D721Med (cell line): Measurements from ENCODE around the gene TRAF1.

ENCODE experiments used
- DNase-seq: peaks from one replicate; pipeline ENCODE4 v3.0.0; 2011; ENCODE audit warnings: low spot score; ENCODE audit not compliant: insufficient read length
- FAIRE-seq: peaks from 2 replicates; lab custom pipeline; 2011; peaks lifted over from hg19 to GRCh38; lab: Jason Lieb, UNC
- TF ChIP-seq, protein P1 (sequence below): IDR thresholded peaks from 2 replicates; pipeline ENCODE4 v1.5.1; 2012; ENCODE audit warnings: mild to moderate bottlenecking, control low read depth; ENCODE audit not compliant: insufficient read depth; ENCODE audit errors: missing control alignments

TRAF1 gene

DNA sequence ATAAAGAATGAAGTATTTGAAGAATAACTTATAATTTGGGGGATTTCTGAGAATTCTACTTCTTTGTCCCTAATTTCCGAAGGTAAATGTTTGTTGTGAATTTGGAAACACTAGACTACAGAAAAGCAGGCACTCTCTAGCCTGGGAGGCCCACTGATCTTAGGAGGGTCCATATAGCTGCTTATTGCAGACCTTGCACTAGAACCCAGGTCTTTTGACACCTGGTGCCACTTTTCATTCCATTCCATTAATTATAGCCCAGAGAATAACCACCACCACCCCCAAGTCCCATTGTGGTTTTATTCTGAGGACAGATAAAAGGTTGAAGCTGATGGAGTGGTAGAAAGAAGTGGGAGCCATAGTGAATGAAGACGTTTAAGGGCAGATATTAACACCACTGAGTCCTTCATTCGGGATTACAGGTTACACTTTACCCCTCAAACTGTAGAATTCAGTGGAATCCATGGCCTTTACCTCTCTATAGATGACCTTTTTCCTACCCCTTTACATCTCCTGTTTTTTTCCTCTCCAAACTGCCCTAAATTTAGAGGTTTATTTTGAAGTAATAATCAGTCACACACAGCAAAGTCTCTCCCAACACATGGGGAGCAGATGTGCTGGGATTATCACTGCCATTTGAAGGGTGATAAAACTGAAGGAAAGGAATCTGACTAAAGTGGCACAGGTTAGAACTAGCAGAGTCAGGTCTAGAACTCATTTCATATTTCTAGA lies 71.8 kb downstream of the TRAF1 start:
- DNase-seq (no peak), FAIRE-seq (no peak)
- TF ChIP-seq, protein P1, sequence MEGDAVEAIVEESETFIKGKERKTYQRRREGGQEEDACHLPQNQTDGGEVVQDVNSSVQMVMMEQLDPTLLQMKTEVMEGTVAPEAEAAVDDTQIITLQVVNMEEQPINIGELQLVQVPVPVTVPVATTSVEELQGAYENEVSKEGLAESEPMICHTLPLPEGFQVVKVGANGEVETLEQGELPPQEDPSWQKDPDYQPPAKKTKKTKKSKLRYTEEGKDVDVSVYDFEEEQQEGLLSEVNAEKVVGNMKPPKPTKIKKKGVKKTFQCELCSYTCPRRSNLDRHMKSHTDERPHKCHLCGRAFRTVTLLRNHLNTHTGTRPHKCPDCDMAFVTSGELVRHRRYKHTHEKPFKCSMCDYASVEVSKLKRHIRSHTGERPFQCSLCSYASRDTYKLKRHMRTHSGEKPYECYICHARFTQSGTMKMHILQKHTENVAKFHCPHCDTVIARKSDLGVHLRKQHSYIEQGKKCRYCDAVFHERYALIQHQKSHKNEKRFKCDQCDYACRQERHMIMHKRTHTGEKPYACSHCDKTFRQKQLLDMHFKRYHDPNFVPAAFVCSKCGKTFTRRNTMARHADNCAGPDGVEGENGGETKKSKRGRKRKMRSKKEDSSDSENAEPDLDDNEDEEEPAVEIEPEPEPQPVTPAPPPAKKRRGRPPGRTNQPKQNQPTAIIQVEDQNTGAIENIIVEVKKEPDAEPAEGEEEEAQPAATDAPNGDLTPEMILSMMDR: no peak

DNA sequence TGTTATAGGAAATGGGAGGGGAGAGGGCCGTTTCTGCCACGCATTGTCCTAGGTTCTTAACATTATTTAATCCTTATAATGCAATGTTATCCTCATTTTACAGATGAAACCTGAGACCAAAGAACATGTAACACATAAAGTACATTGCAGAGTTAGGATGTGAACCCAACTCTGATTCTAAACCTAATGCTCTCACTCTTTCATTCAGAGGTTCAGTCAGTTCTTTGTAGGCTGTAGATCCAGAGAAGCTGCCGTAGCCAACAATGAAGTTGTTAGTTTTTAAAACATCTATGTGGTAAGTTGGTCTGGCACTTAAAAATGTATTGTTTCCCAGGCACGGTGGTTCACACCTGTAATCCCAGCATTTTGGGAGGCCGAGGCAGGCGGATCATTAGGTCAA lies 73.4 kb downstream of the TRAF1 start:
- TF ChIP-seq, protein P1: no peak
- DNase-seq (no peak), FAIRE-seq (no peak)
